NCI-H1436 (cell line): Measurements from ENCODE around the gene HRC.
"Not testable (repeated sequence)": the region's sequence is repeated elsewhere in the genome, so short reads cannot be mapped to it uniquely, and the experiment has no call there.

Experiments used
- DNase-seq: peaks from one replicate; lab custom pipeline; 2025; lab: John Stamatoyannopoulos, UW

HRC gene

DNA sequence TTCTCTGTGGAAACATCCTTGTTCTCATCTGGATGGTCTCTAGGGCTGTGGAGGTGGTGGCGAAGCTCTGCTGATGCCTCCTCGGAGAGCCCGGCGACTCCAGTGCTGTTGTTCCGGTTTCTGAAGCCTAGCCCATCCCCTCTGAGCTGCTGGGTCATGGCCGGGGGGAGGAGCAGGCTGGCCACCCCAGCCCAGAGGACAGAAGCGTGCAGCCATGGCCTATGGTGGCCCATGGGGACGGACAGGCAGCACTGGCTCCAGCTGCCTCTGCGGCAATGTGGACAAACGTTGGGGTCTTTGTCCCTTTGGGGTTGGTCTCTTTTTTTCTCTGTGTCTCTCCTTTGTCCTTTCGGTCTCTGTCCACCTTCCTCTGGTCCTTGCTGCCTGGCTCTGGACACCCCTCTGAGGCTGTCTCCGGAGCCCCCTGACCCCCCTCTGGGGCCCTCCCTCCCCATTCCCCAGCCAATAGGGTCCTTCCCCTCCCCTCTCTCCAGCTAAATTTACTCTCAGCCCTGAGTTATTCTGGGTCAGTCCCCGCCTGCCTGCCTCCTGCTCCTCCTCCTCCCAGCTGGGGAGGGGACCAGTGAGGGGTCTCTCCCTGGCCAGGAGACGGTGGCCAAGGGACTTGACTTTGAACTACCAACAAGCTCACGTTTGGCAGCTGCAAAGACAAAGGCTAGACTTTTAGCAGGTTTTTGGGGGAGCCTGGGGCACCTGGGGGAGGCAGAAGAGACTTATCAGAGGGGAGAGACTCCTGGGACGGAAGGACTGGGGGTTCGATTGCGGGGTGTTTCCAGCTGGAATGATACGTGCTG lies at the start of gene HRC:
HRC (minus strand) TSS at position 392 of the 815 bp plus-strand sequence; CDS start at position 233, 159 bp downstream.
- DNase-seq, result no peak

DNA sequence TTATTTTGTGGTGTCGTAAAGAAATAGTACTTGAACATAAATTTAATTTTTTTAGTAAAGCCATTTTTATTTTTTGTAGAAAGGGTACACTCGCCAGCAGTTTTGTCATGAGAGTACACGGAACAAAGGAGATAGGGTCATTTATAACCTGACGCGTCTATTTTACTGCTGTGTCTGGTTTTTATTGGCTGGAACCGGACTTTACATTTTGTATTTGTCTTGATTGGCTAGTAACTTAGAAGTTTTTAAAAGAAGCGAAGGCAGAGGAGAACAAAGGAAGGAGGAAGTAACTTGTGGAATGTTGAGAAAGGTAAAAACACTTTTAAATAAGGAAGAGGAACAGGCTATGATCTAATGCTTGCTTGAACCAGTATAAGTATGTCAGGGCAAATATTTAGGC lies 45.8 kb upstream of the HRC start:
- DNase-seq, result no peak

- DNase-seq, result no peak
These were observed 45.2 kb upstream of the HRC start for GRCh38 chr19:49200238-49200862.

- no peak for DNase-seq
These were observed 41.5 kb upstream of the HRC start for GRCh38 chr19:49196527-49197240.

DNA sequence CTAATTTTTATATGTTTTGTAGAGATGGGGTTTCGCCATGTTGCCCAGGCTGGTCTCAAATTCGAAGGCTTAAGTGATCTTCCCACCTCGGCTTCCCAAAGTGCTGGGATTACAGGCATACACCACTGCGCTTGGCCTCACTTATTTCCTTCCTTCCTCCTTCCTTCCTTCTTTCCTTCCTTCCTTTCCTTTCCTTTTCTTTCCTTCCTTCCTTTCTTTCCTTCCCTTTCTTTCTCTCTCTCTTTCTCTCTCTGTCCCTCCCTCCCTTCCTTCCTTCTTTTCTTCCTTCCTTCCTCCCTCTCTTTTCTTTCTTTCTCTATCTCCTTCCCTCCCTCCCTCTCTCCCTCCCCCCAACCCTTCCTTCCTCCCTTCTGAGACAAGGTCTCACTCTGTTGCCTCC lies 39.2 kb upstream of the HRC start:
- no peak for DNase-seq

DNA sequence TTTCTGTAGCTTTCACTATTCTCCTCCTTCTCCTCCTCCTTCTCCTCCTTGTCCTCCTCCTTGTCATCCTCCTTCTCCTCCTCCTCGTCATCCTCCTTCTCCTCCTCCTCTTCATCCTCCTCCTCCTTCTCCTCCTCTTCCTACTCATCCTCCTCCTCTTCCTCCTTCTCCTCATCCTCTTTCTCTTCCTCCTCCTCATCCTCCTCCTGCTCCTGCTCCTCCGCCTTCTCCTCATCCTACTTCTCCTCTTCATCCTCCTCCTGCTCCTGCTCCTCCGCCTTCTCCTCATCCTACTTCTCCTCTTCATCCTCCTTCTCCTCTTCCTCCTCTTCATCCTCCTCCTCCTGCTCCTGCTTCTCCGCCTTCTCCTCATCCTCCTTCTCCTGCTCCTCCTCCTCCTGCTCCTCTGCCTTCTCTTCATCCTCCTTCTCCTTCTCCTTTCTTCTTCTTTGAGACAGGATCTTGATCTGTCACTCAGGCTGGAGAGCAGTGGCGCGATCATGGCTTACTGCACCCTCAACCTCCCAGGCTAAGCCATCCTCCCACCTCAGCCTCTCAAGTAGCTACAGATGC lies 38.7 kb upstream of the HRC start:
- DNase-seq, result no peak

GRCh38 chr19:49190781-49191180 lies 35.6 kb upstream of the HRC start:
- DNase-seq, result no peak

DNA sequence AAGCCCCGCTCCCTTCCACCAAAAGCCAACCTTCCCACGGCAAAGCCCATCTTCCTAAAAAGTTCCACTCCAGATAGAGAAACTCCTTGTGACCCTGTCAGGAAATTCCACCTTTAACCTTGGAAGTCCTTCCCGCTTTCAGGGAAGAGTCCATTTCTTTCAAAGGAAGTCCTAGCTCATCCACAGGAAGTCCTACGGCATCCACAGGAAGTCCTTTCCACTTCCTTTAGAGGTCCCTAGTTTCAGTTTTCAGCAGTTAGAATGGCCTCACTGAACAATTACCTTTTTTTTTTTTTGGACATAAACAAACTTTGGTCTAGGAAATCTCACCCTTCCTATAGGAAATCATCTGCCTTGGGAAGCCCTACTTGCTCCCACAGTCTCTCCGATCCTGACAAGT lies 34.1 kb upstream of the HRC start:
- no peak for DNase-seq

DNA sequence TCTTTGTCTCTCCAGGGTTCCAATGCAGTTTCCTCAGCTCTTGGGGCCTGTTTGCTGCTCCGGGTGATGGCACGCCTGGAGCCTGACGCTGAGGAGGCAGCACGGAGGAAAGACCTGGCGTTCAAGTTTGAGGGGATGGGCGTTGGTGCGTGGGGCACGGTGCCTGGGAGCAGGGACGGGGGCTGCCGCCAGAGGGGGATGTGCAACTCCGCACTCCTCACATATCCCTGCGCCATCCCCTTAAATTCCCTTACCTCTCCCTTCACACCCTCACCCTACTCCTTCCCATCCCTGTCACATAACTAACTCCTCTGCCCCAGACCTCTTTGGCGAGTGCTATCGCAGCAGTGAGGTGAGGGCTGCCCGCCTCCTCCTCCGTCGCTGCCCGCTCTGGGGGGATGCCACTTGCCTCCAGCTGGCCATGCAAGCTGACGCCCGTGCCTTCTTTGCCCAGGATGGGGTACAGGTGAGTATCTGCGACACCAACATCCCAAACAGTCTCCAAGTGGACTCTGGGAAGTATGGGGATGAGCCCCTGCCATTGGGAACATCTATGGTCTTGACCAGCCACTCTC lies 33.5 kb upstream of the HRC start:
- DNase-seq, result no peak

- DNase-seq, result no peak
These were observed 30.9 kb upstream of the HRC start for GRCh38 chr19:49186108-49186507.

DNA sequence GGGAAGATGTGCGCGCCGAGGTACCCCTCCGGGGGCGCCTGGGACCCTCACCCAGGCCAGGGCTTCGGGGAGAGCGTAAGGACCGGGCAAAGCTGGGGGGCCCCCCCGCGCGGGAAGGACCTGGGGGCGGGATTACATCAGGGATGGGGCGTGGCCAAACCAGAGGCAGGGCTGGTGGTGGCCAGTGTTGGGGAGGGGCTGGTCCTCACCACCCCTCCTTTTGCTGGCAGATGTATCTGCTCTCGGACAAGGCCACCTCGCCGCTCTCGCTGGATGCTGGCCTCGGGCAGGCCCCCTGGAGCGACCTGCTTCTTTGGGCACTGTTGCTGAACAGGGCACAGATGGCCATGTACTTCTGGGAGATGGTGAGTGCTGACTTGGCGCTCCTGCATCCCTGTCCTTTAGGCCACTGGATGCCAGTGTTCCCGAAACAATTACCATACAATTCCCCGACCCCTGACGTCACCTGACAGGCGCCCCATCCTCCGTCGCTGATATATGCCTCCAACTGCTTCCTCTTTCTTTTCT lies 27.7 kb upstream of the HRC start:
- no peak for DNase-seq

- DNase-seq, result not testable (repeated sequence)
These were observed 27.0 kb upstream of the HRC start for GRCh38 chr19:49182010-49182847.

- DNase-seq, result no peak
These were observed 25.5 kb upstream of the HRC start for GRCh38 chr19:49180659-49181058.

GRCh38 chr19:49173198-49173597 lies 18.0 kb upstream of the HRC start:
- DNase-seq, result no peak

DNA sequence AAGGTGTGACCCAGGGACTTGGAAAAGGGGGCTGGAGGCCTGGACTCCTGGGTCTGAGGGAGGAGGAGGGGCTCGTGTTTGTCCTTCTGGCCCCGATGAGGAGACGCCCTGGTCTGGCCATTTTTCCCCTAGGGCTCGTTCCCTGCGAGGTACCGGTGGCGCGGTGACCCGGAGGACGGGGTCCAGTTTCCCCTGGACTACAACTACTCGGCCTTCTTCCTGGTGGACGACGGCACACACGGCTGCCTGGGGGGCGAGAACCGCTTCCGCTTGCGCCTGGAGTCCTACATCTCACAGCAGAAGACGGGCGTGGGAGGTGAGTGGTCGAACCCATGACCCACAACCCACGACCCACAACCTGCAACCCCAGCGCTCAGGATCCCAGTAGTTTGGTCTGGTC lies 13.2 kb upstream of the HRC start:
- DNase-seq, result no peak

DNA sequence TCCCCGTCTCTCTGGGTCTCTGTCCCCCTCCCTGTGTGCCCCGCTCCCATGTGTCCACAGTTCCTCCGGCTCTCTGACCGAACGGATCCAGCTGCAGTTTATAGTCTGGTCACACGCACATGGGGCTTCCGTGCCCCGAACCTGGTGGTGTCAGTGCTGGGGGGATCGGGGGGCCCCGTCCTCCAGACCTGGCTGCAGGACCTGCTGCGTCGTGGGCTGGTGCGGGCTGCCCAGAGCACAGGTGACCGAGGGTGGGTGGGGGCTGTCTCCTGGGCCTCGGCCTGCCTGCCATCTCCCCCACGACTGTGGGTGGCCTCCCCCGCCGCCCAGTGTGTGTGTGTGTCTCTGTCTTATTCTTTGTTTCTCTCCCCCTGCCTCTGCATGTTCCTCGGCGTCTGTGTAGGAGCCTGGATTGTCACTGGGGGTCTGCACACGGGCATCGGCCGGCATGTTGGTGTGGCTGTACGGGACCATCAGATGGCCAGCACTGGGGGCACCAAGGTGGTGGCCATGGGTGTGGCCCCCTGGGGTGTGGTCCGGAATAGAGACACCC lies 12.7 kb upstream of the HRC start:
- DNase-seq, result no peak

GRCh38 chr19:49165865-49166301 lies 10.7 kb upstream of the HRC start:
- DNase-seq, result no peak

- no peak for DNase-seq
These were observed 10.0 kb upstream of the HRC start for GRCh38 chr19:49165111-49165750.

GRCh38 chr19:49161987-49162386 lies 6.8 kb upstream of the HRC start:
- DNase-seq, result no peak
